Cardiac muscle cell (in vitro differentiated cells and primary cell): ENCODE measurements around the gene FLAD1. TPM values are rescaled to one million over a fixed set of nuclear protein-coding genes. Genes with fewer than 3 reads are reported as not detected.
"Not testable (repeated sequence)": the region's sequence is repeated elsewhere in the genome, so short reads cannot be mapped to it uniquely, and the experiment has no call there.

Source experiments
- DNase-seq, 2 donors: peaks; one replicate each; pipeline versions ENCODE4 v3.0.0 to v3.0.0-alpha.2; 2010 to 2017; ENCODE audit warnings: low read depth in 1 of 2, low spot score in 1 of 2
- H3K27ac ChIP-seq: fragments of 200-600 bp; sonication (generic); 2 replicates; pipeline ENCODE4 v1.5.1; 2016
- H3K27me3 ChIP-seq: fragments of 200-600 bp; sonication (generic); 2 replicates; pipeline ENCODE4 v1.6.0; 2016; ENCODE audit warnings: control low read depth
- H3K36me3 ChIP-seq: fragments of 200-600 bp; sonication (generic); 2 replicates; pipeline ENCODE4 v1.5.1; 2016; ENCODE audit warnings: control low read depth
- H3K4me1 ChIP-seq: fragments of 200-600 bp; sonication (generic); 2 replicates; pipeline ENCODE4 v1.8.1; 2017; ENCODE audit warnings: low read depth, mild to moderate bottlenecking, mixed run types
- H3K4me3 ChIP-seq: fragments of 200-600 bp; sonication (generic); 2 replicates; pipeline ENCODE4 v1.5.1; 2016; ENCODE audit warnings: mild to moderate bottlenecking
- H3K9me3 ChIP-seq: fragments of 200-600 bp; sonication (generic); 2 replicates; pipeline ENCODE4 v1.5.1; 2017; ENCODE audit warnings: low read depth, mild to moderate bottlenecking, control low read depth
- polyA plus RNA-seq: library from polyadenylated mRNA; unstranded; fragments of >200 nt; fragmentation: Nextera tagmentation; extraction: Ambion mirVana; gene quantifications from 2 replicates; pipeline ENCODE4 v1.2.1, GENCODE V29; 2016
- total RNA-seq: library from RNA; depleted of rRNA; stranded (reverse); fragments of >200 nt; gene quantifications from 2 replicates; pipeline ENCODE4 v1.2.3, GENCODE V29; 2016
- TF ChIP-seq, protein P1 (sequence below): IDR thresholded peaks from 2 replicates; pipeline ENCODE4 v1.5.1; 2012; ENCODE audit warnings: low read depth, mild to moderate bottlenecking, low read length

FLAD1 gene
- total and polyA plus RNA-seq, 2 experiments from 2014 or later, result 34.3 to 60.8 TPM

DNA sequence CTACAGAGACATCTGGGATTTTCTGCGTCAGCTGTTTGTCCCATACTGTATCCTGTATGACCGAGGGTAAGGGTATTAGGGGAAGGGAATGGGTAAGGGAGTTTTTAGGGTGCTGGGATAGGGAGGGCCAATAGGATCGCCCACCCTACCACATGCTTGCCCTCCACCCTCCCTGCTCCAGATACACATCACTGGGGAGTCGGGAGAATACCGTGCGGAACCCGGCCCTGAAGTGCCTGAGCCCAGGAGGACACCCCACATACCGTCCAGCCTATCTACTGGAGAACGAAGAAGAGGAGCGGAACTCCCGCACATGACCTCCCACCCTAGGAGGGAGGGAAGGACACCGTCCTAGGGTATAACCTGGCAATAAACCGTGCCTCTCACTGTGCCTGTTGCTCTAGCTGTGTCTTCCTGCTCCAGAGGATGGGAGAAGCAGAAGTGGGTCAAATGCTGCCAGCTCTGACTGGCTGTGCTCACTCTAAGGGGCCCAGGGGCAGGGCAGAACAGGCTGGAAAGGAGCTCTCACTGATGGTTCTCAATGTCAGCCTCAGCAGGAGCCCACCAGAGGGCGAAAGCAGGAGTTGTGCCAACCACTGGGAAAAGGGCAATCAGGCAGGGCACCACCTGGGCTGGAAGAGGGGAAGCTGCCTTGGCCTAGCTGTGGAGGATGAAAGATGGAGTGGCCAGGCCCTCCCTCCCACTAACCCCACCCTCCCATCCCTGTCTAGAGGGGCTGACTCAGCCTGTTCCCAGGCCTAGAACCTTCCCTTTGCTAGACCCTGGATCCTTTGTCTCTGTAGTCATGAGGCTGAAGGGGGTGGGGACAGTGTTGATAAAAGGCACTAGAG lies 9.8 kb downstream of the FLAD1 start:
- Histone ChIP-seq H3K4me1 (no peaks in the 10 kb centered on the region), H3K27me3 (no peaks in the 10 kb centered on the region), H3K9me3 (no peaks in the 10 kb centered on the region), H3K4me3 (no peak overlapping the region), H3K27ac (peak overlapping the region; percentile 48), H3K36me3 (peaks cover 4% of the 10 kb centered on the region)
- TF ChIP-seq, protein P1, sequence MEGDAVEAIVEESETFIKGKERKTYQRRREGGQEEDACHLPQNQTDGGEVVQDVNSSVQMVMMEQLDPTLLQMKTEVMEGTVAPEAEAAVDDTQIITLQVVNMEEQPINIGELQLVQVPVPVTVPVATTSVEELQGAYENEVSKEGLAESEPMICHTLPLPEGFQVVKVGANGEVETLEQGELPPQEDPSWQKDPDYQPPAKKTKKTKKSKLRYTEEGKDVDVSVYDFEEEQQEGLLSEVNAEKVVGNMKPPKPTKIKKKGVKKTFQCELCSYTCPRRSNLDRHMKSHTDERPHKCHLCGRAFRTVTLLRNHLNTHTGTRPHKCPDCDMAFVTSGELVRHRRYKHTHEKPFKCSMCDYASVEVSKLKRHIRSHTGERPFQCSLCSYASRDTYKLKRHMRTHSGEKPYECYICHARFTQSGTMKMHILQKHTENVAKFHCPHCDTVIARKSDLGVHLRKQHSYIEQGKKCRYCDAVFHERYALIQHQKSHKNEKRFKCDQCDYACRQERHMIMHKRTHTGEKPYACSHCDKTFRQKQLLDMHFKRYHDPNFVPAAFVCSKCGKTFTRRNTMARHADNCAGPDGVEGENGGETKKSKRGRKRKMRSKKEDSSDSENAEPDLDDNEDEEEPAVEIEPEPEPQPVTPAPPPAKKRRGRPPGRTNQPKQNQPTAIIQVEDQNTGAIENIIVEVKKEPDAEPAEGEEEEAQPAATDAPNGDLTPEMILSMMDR, result peak; percentile 27
- peak in 1 of 2 donors; percentile 64 for DNase-seq

DNA sequence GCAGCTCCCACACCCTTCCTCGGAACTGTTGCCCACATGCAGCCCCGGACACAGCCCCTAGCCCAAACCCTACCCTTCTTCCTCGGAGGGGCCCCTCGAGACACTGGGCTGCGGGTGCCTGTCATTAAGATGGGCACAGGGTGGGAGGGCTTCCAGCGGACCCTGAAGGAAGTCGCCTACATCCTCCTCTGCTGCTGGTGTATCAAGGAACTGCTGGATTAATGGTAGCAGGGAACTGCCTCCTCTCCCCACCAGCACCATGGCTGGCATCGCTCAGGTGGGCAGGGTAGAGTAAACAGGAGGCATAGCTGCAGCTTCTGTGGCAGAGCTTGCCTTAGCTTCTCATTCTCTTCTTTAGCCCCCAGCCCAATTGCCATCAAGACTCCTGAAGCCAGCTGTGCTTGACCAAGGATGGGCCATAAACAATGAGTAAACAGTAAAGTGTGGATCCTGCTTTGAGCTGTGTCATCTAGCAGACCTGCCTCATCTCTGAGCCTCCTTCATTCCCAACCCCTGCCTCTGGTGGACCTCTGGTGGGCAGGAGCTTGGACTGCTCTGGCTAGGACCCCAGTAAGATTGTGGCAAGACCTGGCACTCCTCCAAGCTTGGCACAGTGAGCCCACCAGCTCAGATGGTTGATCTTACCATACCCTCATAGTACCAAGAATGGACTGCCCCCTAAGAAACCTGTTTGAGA lies 10.6 kb downstream of the FLAD1 start, which contains the start of gene LENEP:
Gene LENEP, plus strand, starts transcription at position 15 of the 697 bp plus-strand sequence. Its CDS starts 22 bp downstream, at position 37.
- Histone ChIP-seq H3K9me3 (no peaks in the 10 kb centered on the region), H3K27ac (peak within 1 kb of the TSS; percentile 48), H3K27me3 (no peaks in the 10 kb centered on the region), H3K4me1 (peaks cover under 1% of the 10 kb centered on the region), H3K36me3 (peaks cover 4% of the 10 kb centered on the region), H3K4me3 (no peak within 1 kb of the TSS)
- TF ChIP-seq, protein P1, result no peak
- no peak for DNase-seq

DNA sequence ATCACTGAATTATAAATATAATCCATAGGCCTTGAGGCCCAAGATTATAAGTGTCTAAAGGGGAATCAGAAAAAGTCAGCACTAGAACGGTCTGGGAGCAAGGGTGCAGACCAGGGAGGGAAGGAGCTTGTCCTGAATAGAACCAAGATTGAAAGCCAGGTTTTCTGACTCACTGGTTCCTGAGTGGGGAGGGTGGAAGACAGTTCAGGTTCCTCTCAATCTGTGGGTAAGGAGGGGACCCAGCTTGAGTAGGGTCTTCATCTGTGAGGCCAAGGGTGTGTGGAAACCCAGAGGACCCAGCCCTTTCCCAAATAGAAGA lies 11.1 kb downstream of the FLAD1 start:
- TF ChIP-seq, protein P1, result no peak
- DNase-seq, result no peak

DNA sequence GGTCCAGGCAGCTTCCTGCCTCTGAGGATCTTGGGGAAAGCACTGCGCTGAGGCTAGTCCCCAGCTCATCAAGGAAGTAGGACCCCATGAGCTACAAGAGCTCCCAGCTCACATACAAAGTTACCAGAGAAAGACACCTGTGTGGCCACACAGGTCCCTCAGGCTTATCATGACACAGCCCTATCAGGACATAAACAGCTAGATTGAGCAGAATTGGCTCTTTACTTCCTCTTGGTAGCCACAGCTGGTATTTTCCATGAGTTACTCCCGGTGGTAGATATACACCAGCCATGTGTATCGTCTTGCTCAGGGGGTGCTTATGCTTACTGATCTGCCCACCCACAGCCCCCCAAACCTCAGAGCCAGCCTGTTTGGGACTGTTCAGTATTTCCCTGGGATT lies 11.4 kb downstream of the FLAD1 start:
- Histone ChIP-seq H3K27me3 (no peaks in the 10 kb centered on the region), H3K36me3 (peaks cover 4% of the 10 kb centered on the region), H3K27ac (no peak overlapping the region), H3K4me3 (no peak overlapping the region), H3K4me1 (peaks cover 10% of the 10 kb centered on the region), H3K9me3 (no peaks in the 10 kb centered on the region)
- no peak for DNase-seq
- TF ChIP-seq, protein P1, result no peak

More for the DNA sequence above, 11.1 kb downstream of the FLAD1 start:
- Histone ChIP-seq H3K9me3 (no peaks in the 10 kb centered on the region), H3K4me1 (peaks cover 6% of the 10 kb centered on the region), H3K4me3 (no peak overlapping the region), H3K36me3 (peaks cover 4% of the 10 kb centered on the region), H3K27ac (no peak overlapping the region), H3K27me3 (no peaks in the 10 kb centered on the region)

DNA sequence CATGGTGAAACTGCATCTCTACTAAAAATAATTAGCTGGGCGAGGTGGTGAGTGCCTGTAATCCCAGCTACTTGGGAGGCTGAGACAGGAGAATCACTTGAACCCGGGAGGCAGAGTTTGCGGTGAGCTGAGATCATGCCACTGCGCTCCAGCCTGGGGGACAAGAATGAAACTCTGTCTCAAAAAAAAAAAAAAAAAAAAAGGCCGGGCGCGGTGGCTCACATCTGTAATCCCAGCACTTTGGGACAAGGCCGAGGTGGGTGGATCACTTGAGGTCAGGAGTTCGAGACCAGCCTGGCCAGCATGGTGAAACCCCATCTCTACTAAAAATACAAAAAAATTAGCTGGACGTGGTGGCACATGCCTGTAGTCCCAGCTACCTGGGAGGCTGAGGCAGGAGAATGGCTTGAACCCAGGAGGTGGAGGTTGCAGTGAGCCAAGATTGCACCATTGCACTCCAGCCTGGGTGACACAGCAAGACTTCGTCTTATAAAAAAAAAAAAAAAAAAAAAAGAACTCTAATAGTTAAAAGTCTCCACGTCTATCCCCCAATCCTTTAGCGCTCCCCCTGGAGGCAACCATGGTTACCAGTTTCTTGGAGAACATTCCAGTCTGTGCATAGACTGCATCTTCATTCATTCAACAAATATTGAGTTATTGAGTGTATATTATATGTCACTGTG lies 12.3 kb downstream of the FLAD1 start:
- H3K36me3 ChIP-seq, H3K4me3 ChIP-seq, H3K27me3 ChIP-seq, H3K9me3 ChIP-seq, H3K27ac ChIP-seq, H3K4me1 ChIP-seq: not testable (repeated sequence)
- TF ChIP-seq, protein P1, result peak; percentile 58
- DNase-seq, result peak; percentile 61 to 89
